IMR-90 (cell line): ENCODE data around the gene LLGL2. TPM values are rescaled to one million over a fixed set of nuclear protein-coding genes. Genes with fewer than 3 reads are reported as not detected.

Source experiments
- ATAC-seq: fragments of 200-7000 bp; cut with Tn5 transposase; 2 replicates; pipeline ENCODE4 v1.9.1; 2020; ENCODE audit warnings: low read depth, mild to moderate bottlenecking, moderate library complexity
- BruUV-seq: library from RNA; stranded (reverse); fragments of 400-500 nt; replicated peaks from 2 replicates; lab custom pipeline; 2021; lab: Mats Ljungman, UMichigan
- CTCF ChIA-PET: fragments of 300-600 bp; formaldehyde crosslinking; extraction: SDS; loops from one replicate; lab custom pipeline; 2021; ENCODE audit warnings: antibody characterized with exemption; lab: Yijun Ruan, JAX
- POLR2A ChIA-PET: fragments of 300-600 bp; sonication (Branson Sonifier 250); formaldehyde crosslinking; loops from one replicate; lab custom pipeline; 2022; ENCODE audit warnings: antibody characterized with exemption; ENCODE audit not compliant: unreplicated experiment; lab: Charles Lee
- DNase-seq: peaks from one replicate; pipeline ENCODE4 v3.0.0; 2013
- H2AFZ ChIP-seq: replicated peaks from 2 replicates; pipeline ENCODE3; 2013; ENCODE audit warnings: low read length, mild to moderate bottlenecking; ENCODE audit not compliant: poor library complexity
- H2AK5ac ChIP-seq: 2 replicates; pipeline ENCODE4 v1.6.1; 2013; ENCODE audit warnings: low read depth, low read length, inconsistent platforms
- H2AK9ac ChIP-seq: replicated peaks from 2 replicates; pipeline ENCODE3; 2013; ENCODE audit warnings: mild to moderate bottlenecking, low read depth, low read length, moderate library complexity; ENCODE audit not compliant: poor library complexity
- H2BK120ac ChIP-seq: 2 replicates; pipeline ENCODE4 v1.6.1; 2013; ENCODE audit warnings: low read depth, low read length, inconsistent platforms
- H2BK15ac ChIP-seq: 3 replicates; pipeline ENCODE4 v1.6.1; 2013; ENCODE audit warnings: low read depth, low read length, inconsistent platforms
- H2BK20ac ChIP-seq: 2 replicates; pipeline ENCODE4 v1.6.1; 2013; ENCODE audit warnings: low read depth, mild to moderate bottlenecking, inconsistent platforms, low read length, moderate library complexity
- H2BK5ac ChIP-seq: 2 replicates; pipeline ENCODE4 v1.6.1; 2013; ENCODE audit warnings: mild to moderate bottlenecking, low read depth, low read length, inconsistent platforms; ENCODE audit not compliant: poor library complexity, severe bottlenecking
- H3K14ac ChIP-seq: replicated peaks from 2 replicates; pipeline ENCODE4 v1.6.1; 2013; ENCODE audit warnings: low read depth, low read length, inconsistent platforms
- H3K18ac ChIP-seq: 2 replicates; pipeline ENCODE4 v1.6.1; 2013; ENCODE audit warnings: low read depth, low read length, control low read depth
- H3K23ac ChIP-seq: 2 replicates; pipeline ENCODE4 v1.6.1; 2013; ENCODE audit warnings: low read depth, low read length, inconsistent platforms
- H3K27ac ChIP-seq: 2 replicates; pipeline ENCODE4 v1.5.1; 2013; ENCODE audit warnings: mild to moderate bottlenecking, control low read depth, low read length; ENCODE audit not compliant: insufficient read depth
- H3K27me3 ChIP-seq: 2 replicates; pipeline ENCODE4 v1.6.1; 2013; ENCODE audit warnings: low read length; ENCODE audit not compliant: control insufficient read depth, insufficient read depth
- H3K36me3 ChIP-seq: 2 replicates; pipeline ENCODE4 v1.6.1; 2013; ENCODE audit warnings: low read length, mixed read lengths; ENCODE audit not compliant: control insufficient read depth, insufficient read depth
- H3K4ac ChIP-seq: 2 replicates; pipeline ENCODE4 v1.6.1; 2013; ENCODE audit warnings: low read depth, low read length, inconsistent platforms
- H3K4me1 ChIP-seq: 2 replicates; pipeline ENCODE4 v1.6.1; 2013; ENCODE audit warnings: low read length, mixed read lengths; ENCODE audit not compliant: control insufficient read depth, insufficient read depth
- H3K4me2 ChIP-seq: 2 replicates; pipeline ENCODE4 v1.6.1; 2013; ENCODE audit warnings: low read depth, mild to moderate bottlenecking, control low read depth, low read length, moderate library complexity
- H3K4me3 ChIP-seq: 2 replicates; pipeline ENCODE4 v1.5.1; 2013; ENCODE audit warnings: low read depth, mild to moderate bottlenecking, control low read depth, low read length, moderate library complexity; ENCODE audit not compliant: insufficient read depth
- H3K56ac ChIP-seq: 2 replicates; pipeline ENCODE4 v1.6.1; 2013; ENCODE audit warnings: low read length, inconsistent platforms; ENCODE audit not compliant: insufficient read depth; ENCODE audit errors: extremely low read depth
- H3K79me1 ChIP-seq, 2 experiments: 2 replicates each; pipeline ENCODE4 v1.6.1; 2013; ENCODE audit warnings: low read length in 2 of 2, inconsistent platforms in 1 of 2, low read depth in 1 of 2
- H3K9ac ChIP-seq: 2 replicates; pipeline ENCODE4 v1.6.1; 2013; ENCODE audit warnings: low read depth, low read length, control low read depth
- H3K9me1 ChIP-seq: 2 replicates; pipeline ENCODE4 v1.6.1; 2013; ENCODE audit warnings: low read length, inconsistent platforms; ENCODE audit not compliant: insufficient read depth
- H3K9me3 ChIP-seq: 2 replicates; pipeline ENCODE4 v1.6.1; 2013; ENCODE audit warnings: low read length; ENCODE audit not compliant: control insufficient read depth, insufficient read depth
- H4K20me1 ChIP-seq: 2 replicates; pipeline ENCODE4 v1.6.1; 2013; ENCODE audit warnings: low read length, inconsistent platforms; ENCODE audit not compliant: insufficient read depth
- H4K5ac ChIP-seq: 2 replicates; pipeline ENCODE4 v1.6.1; 2013; ENCODE audit warnings: mild to moderate bottlenecking, low read depth, low read length, control low read depth
- H4K8ac ChIP-seq, 2 experiments: 2 replicates each; pipeline ENCODE4 v1.6.1; 2013; ENCODE audit warnings: low read depth in 2 of 2, low read length in 2 of 2, control low read depth in 1 of 2, inconsistent platforms in 1 of 2
- H4K91ac ChIP-seq: 2 replicates; pipeline ENCODE4 v1.6.1; 2013; ENCODE audit warnings: low read depth, low read length, inconsistent platforms; ENCODE audit not compliant: insufficient read depth
- BHLHE40 ChIP-seq: fragments of 150-350 bp; IDR thresholded peaks from 2 replicates; pipeline ENCODE4 v1.6.1; 2016; ENCODE audit warnings: mild to moderate bottlenecking, low read depth, low read length
- CEBPB ChIP-seq: IDR thresholded peaks from 2 replicates; pipeline ENCODE4 v1.6.1; 2012; ENCODE audit warnings: low read depth, low read length, improper control_type of control experiment
- MAZ ChIP-seq: IDR thresholded peaks from 2 replicates; pipeline ENCODE4 v1.6.1; 2012; ENCODE audit warnings: low read depth, mild to moderate bottlenecking, low read length, improper control_type of control experiment, moderate library complexity, borderline replicate concordance
- NFE2L2 ChIP-seq: fragments of 150-350 bp; IDR thresholded peaks from 2 replicates; pipeline ENCODE4 v1.6.1; 2016; ENCODE audit warnings: low read depth, mild to moderate bottlenecking, low read length
- POLR2A ChIP-seq: IDR thresholded peaks from 2 replicates; pipeline ENCODE4 v1.6.1; 2012; ENCODE audit warnings: mild to moderate bottlenecking, low read depth, low read length
- RAD21 ChIP-seq: IDR thresholded peaks from 2 replicates; pipeline ENCODE4 v1.6.1; 2012; ENCODE audit warnings: low read length, improper control_type of control experiment
- RCOR1 ChIP-seq: IDR thresholded peaks from 2 replicates; pipeline ENCODE4 v1.6.1; 2012; ENCODE audit warnings: mild to moderate bottlenecking, low read length, improper control_type of control experiment; ENCODE audit not compliant: insufficient replicate concordance
- RFX5 ChIP-seq: IDR thresholded peaks from 2 replicates; pipeline ENCODE4 v1.8.0; 2012; ENCODE audit warnings: low read depth, mild to moderate bottlenecking, low read length, moderate library complexity
- WGBS, 2 experiments: methylation state at CpG; one replicate each; pipeline versions ENCODE4 v1.1.5 to v1.1.7; 2013; ENCODE audit warnings: missing lambda C conversion rate in 2 of 2; ENCODE audit not compliant: insufficient read length in 1 of 2; ENCODE audit errors: extremely low coverage in 2 of 2; 5-methylcytosine and 5-hydroxymethylcytosine counted together
- dilution Hi-C: fragments of 300-500 bp; cut with HindIII; formaldehyde crosslinking; loops from one replicate; pipeline ENCODE4 v1.14.3; 2018; ENCODE audit warnings: low sequenced_read_pairs; ENCODE audit not compliant: unreplicated experiment
- in situ Hi-C: fragments of 300-500 bp; cut with MboI; formaldehyde crosslinking; loops from 3 replicates; pipeline ENCODE4 v1.14.3; 2019; ENCODE audit warnings: low sequenced_read_pairs, inconsistent platforms, mixed read lengths
- intact Hi-C: fragments of 100-400 bp; cut with micrococcal nuclease; formaldehyde crosslinking; loops from 2 replicates; pipeline ENCODE4 v1.10.0; 2022
- polyA plus RNA-seq, 3 experiments: library from polyadenylated mRNA; depleted of rRNA; stranded (reverse); fragments of >200 nt; gene quantifications; 2 replicates each; pipeline ENCODE4 v1.2.3, GENCODE V29; 2012; ENCODE audit warnings: low replicate concordance in 1 of 3
- total RNA-seq: library from RNA; depleted of rRNA; stranded (reverse); fragments of >200 nt; gene quantifications from 2 replicates; pipeline ENCODE4 v1.2.3, GENCODE V29; 2012
- TF ChIP-seq, protein P1 (sequence below): fragments of 150-350 bp; IDR thresholded peaks from 2 replicates; pipeline ENCODE4 v1.6.1; 2016; ENCODE audit warnings: low read depth, mild to moderate bottlenecking, low read length, moderate library complexity, borderline replicate concordance
- TF ChIP-seq, protein P2 (sequence below): fragments of 150-350 bp; IDR thresholded peaks from 2 replicates; pipeline ENCODE4 v1.6.1; 2017; ENCODE audit warnings: mild to moderate bottlenecking, antibody characterized with exemption, low read length, low read depth

The LLGL2 gene
- total and polyA plus RNA-seq, 2 of the 4 experiments (the other 2 are of a cell fraction): 0.54 to 0.72 TPM

DNA sequence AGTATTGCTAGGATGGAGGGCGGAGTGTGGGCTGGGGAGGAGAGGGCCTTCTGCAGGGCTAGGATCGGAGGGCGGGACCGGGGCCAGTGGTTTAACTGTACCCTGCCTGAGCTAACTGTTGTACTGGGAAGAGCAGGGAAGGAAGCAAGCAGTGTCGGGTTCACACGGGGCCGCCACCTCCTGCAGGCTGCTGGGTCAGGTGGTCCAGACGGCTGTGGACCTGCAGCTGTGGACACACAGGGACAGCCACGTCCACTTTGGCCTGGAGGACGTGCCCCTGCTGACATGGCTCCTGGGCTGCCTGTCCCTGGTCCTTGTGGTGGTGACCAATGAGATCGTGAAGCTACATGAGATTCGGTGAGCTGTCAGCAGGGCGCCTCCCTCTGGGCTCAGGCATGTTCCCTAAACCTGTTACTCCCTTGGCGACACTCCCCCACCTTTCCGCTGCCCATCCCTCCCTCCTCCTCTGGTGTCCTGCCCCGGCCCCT is 26.7 kb upstream of the LLGL2 start:
- Histone ChIP-seq H2AK9ac (no peak overlapping the region), H2BK20ac (no peak overlapping the region), H2BK5ac (no peak overlapping the region), H3K9ac (no peak overlapping the region), H3K18ac (no peak overlapping the region), H2AFZ (peak overlapping the region; percentile 17), H3K36me3 (peaks cover 52% of the 10 kb centered on the region), H3K4me3 (no peak overlapping the region), H2BK15ac (no peak overlapping the region), H3K4ac (no peak overlapping the region), H3K14ac (no peak overlapping the region), H3K4me2 (no peak overlapping the region), H3K23ac (no peak overlapping the region), H2BK120ac (no peak overlapping the region), H3K9me3 (no peaks in the 10 kb centered on the region), H4K20me1 (no peaks in the 10 kb centered on the region), H3K27ac (no peak overlapping the region), H3K27me3 (no peaks in the 10 kb centered on the region), H4K8ac (no peak overlapping the region), H3K9me1 (no peaks in the 10 kb centered on the region), H3K4me1 (no peaks in the 10 kb centered on the region), H4K91ac (no peak overlapping the region), H4K5ac (no peak overlapping the region), H3K79me1 (no peaks in the 10 kb centered on the region), H3K56ac (no peak overlapping the region), H2AK5ac (no peak overlapping the region)
- dilution Hi-C loops (no loop called here), intact Hi-C loops (no loop called here), in situ Hi-C loops (no loop called here)
- POLR2A ChIA-PET: no interaction called here
- 80% methylated on average over 13 of the region's 16 CpGs; no CpG with 5 or more reads in 1 of the 2 experiments for WGBS, 2 experiments
- ATAC-seq: no peak; the same call in 1 of the 2 replicates
- BruUV-seq: no TSS peak
- DNase-seq: no peak
- TF ChIP-seq RFX5 (no peak), CEBPB (no peak), MAZ (no peak), RCOR1 (no peak), POLR2A (no peak), BHLHE40 (no peak), NFE2L2 (no peak), RAD21 (no peak)
- TF ChIP-seq, protein P1, sequence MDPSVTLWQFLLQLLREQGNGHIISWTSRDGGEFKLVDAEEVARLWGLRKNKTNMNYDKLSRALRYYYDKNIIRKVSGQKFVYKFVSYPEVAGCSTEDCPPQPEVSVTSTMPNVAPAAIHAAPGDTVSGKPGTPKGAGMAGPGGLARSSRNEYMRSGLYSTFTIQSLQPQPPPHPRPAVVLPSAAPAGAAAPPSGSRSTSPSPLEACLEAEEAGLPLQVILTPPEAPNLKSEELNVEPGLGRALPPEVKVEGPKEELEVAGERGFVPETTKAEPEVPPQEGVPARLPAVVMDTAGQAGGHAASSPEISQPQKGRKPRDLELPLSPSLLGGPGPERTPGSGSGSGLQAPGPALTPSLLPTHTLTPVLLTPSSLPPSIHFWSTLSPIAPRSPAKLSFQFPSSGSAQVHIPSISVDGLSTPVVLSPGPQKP: no peak
- TF ChIP-seq, protein P2, sequence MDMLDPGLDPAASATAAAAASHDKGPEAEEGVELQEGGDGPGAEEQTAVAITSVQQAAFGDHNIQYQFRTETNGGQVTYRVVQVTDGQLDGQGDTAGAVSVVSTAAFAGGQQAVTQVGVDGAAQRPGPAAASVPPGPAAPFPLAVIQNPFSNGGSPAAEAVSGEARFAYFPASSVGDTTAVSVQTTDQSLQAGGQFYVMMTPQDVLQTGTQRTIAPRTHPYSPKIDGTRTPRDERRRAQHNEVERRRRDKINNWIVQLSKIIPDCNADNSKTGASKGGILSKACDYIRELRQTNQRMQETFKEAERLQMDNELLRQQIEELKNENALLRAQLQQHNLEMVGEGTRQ: no peak
- CTCF ChIA-PET: no interaction called here
